GM18861 (cell line): ENCODE data around the gene PNPLA4.
A peak's percentile ranks its signal among the peaks of the same experiment; 100 is the strongest.

Source experiments
- ATAC-seq: cut with Tn5 transposase; IDR thresholded peaks from one replicate; pipeline ENCODE4 v1.9.1; 2021; ENCODE audit not compliant: unreplicated experiment

The PNPLA4 gene

DNA sequence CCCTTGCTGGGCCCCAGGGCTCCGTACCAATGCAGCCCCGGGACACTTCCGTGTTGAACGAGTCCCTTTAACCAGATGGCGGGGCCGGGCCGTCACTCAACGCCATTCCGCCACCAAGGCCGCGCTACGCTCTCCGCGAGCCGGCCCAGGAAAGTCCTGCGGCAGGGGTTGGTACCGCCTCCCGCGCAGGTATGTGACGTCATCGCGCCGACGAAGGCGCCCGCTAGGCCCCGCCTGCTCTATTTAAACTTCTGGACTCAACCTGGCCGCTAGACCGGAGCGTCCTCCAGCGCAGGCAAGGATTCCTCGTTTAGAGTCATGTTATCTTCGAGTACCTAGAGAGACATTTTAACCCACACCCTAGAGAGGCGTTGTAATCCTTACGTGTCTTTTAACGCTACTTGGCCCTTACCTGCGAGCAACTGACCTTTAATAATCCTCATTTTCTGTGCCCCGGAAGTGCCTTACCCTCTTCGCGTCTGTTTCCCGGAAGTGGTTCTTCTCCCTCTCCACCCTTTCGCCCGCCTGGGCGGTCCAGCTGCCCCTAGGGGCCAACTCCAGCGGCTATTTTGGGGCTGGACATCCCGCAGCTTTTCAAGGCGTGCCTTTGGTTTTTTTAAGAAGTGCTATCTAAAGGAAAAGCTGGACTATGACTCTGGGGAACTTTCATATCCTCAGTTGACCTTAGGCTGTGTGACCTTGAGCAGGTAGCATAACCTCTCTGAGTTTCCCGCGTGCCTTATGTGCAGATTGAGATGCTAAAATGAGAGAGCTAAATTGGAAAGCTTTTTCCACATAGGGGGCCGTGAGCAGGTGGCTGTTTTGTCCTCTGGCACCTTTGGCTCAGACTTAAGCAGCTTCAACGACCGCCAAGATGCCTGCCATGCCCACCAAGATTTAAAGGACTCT is at the start of gene PNPLA4:
Gene PNPLA4 (minus strand): TSS at position 155 of the 909 bp plus-strand sequence. CDS start 1,294 bp downstream, outside the sequence.
- peak; percentile 90 for ATAC-seq

DNA sequence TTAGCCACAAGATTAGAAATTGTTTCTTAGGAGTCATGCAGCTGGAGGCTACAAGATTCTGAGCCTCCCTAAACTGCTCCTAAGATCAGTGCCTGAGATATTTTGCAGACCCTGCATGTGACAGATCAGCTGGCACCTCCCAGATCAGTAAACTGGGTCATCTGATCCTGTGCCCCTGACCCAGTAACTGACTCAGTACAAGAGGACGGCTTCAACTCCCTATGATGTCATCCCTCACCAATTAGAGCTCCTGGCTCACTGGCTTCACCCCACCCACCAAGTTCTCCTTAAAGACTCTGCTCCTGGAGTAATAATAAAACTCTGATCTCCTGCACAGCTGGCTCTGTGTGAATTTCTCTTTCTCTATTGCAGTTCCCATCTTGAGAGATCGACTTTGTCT is 45.4 kb upstream of the PNPLA4 start:
- no peak for ATAC-seq

GRCh38 chrX:7970428-7970827 is 43.2 kb upstream of the PNPLA4 start:
- ATAC-seq = no peak

GRCh38 chrX:7965436-7965835 is 38.2 kb upstream of the PNPLA4 start:
- ATAC-seq = no peak

DNA sequence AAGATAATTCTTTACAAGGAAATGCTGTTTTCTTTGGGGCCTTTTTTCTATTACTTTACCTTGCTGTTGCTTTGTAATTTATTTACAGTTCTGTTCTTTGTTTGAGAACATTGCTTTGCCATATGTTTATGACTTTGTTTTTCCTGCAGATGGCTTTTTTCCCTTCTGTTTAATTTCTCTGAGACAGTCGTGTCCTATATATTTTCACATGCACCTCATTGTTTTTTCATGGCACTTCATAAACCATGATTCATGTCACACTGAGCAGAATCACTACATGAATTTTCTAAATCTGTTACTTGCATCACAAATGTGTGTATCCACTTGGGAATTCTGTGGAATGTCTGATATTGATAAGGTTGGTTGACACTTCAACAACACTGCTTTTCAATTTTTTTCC is 33.0 kb upstream of the PNPLA4 start:
- ATAC-seq = no peak

DNA sequence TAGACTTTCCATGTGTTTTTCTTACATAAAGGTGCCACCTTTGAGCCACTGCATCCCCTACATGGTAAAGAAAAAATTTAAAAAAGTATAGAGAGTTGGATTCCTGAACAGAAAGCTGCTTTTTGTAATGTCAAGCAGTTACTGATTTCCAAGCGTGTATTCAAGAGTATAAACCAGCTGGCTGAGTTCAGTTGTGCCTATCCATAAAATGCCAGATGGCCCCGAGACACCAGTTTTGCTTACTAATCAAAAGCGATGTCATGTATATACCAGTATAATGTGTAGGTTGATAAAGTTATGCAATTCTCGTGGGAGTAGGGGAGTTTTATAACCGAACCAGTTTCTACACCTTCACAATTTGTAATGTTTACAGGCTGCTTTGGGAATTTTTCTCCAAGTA is 26.2 kb upstream of the PNPLA4 start:
- no peak for ATAC-seq

- peak; percentile 80 for ATAC-seq
Observed at GRCh38 chrX:7950865-7951264, 23.7 kb upstream of the PNPLA4 start.

DNA sequence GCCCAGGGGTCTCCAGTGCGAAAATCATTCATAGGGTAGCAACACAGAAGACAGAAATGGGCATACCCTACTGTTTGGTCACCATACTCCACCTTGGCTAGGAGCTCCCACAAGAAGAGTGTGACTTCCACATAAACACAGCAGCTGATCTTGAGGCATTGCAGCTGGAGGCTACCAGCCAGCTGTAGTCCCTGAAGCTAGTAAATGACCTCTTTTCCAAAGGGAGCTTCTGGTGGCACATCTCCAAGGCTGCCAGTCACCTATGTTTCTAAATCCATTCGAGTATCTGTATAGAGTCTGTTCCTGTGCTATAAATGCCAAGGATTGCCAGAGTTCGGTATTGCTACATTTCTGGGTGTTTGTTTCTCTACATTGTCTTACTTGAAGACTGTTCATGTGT is 21.3 kb upstream of the PNPLA4 start:
- no peak for ATAC-seq

- no peak for ATAC-seq
Observed at GRCh38 chrX:7946960-7947359, 19.7 kb upstream of the PNPLA4 start.

GRCh38 chrX:7943600-7944245 is 16.5 kb upstream of the PNPLA4 start:
- ATAC-seq = no peak

- peak; percentile 59 for ATAC-seq
Observed at GRCh38 chrX:7941390-7942042, 14.3 kb upstream of the PNPLA4 start.

DNA sequence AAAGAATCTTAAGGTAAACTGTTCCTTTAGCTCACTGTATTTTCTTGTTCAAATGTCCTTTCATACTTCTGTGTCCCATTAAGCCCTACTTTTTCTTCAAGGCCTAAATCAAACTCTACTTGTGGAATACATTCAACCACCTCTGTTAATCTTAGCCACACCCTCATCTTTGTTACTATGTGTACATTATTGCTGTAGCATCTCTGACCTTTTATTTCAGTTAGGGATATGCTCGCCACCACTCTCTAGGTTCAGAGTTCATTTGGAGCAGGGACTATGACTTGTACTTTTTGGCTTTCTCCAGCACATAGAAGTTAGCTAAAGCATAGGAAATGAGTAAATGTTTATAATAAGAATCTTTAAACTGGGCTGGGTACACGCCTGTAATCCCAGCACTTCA is 6.8 kb upstream of the PNPLA4 start:
- no peak for ATAC-seq

GRCh38 chrX:7926914-7927258 is 327 bp downstream of the PNPLA4 start:
- ATAC-seq = no peak

DNA sequence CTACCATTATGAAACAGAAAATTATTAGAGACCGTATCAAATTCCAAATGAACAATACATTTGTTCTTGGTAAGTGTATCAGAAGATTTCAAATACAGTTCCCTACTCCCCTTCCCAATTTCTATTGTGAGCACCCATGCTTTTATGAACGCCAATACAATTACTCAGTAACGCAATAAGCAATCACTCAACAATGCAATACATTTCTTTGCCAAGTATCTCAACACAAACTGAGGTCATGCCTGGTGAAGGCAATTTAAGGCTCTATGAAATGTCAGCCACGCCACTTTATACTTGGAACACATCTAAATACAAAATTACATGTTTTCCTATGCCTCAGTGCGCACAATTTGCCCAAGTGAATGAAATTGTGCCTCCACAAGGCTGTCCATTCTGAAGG is 712 bp downstream of the PNPLA4 start:
- no peak for ATAC-seq

- ATAC-seq = peak; percentile 36
Observed at GRCh38 chrX:7925867-7926472, 1.2 kb downstream of the PNPLA4 start.

DNA sequence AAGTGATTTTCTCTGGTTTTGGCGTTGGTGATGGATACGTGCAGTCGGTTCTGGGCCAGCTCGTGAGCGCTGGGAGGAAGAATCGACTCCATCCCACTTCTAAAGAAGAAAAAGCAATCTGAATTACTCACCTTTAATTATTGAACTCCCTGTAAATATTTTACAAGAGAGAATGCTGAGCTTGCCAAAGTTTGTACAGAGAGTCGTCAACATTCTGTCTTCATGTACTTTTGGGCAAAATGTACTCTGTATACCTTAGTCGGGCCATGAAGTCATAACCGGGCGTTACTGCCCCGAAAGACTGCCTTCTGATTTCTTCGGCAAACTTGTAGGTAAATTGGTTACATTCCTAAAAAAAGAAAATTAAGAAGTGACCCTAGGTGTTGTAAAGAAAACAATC is 5.5 kb downstream of the PNPLA4 start:
- no peak for ATAC-seq

GRCh38 chrX:7908821-7909220 is 18.4 kb downstream of the PNPLA4 start:
- ATAC-seq = no peak

GRCh38 chrX:7904562-7904961 is 22.7 kb downstream of the PNPLA4 start:
- no peak for ATAC-seq

DNA sequence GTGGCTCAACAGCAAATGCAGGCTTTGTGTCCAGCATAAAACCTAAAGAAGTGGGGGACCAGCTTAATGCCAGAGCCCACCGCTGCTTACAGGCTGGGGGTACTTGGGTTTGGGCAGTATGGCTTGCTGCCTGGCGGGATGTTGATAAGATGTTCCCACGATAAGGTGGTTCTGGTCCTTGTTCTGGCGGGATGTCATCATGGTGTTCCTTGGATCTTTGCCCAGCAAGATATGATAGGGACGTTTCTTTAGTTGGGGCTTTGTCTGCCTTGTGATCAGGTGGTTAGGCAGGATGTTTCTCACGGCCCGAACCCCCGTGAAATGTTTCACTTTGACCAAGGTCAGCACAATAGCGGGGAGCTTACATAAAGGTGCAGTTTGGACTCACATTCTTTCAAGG is 35.3 kb downstream of the PNPLA4 start:
- no peak for ATAC-seq

DNA sequence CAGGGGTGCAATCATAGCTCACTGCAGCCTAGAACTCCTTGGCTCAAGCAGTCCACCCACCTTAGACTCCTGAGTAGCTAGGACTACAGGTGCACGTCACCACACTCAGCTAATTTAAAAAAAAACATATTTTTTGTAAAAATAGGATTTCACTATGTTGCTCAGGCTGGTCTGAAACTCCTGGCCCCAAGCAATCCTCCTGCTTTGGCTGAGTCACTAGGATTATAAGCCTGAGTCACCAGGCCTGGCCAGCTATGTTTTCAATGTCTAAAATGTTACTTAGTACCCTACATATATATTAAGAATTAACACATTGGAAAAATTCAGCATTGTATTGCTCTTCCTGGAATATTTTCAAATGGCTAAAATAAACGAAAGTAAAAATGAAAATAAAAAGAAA is 37.5 kb downstream of the PNPLA4 start:
- no peak for ATAC-seq

DNA sequence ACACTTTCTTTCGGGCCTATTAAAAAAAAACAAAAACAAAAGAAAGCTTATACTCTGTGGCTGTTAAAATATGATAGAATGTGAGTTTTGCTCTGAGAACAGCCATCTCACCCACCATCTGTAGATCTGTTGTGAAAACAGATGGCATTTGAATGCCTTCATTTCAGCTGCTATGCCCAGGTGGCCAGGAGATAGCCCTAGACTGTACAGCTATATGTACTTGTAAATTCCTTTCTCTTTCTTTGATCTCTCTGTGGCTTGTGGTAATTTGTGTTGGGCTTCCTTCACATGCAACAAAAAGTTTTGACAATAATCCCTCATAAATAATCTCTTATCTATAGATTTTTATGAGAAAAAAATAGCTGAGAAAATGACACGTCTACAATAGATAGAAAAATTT is 38.1 kb downstream of the PNPLA4 start:
- no peak for ATAC-seq

- no peak for ATAC-seq
Observed at GRCh38 chrX:7876957-7877356, 50.3 kb downstream of the PNPLA4 start.
